Breast epithelium (tissue), 4 donors: ENCODE results near the gene ADIPOR1. TPM values are rescaled to one million over a fixed set of nuclear protein-coding genes. Genes with fewer than 3 reads are reported as not detected.
"Not testable (repeated sequence)": the region's sequence is repeated elsewhere in the genome, so short reads cannot be mapped to it uniquely, and the experiment has no call there.

Experiments used
- DNase-seq, 2 donors: peaks; one replicate each; pipeline ENCODE4 v3.0.0-alpha.2; 2019; ENCODE audit warnings: low spot score in 2 of 2
- H3K27ac ChIP-seq, 2 donors: fragments of 200-600 bp; sonication (generic) in 1 of 2; one replicate each; pipeline ENCODE4 v1.5.1; 2016 to 2019; ENCODE audit warnings: mild to moderate bottlenecking in 1 of 2
- H3K27me3 ChIP-seq, 2 donors: fragments of 200-600 bp; sonication (generic) in 1 of 2; one replicate each; pipeline versions ENCODE4 v1.5.1 to v1.6.0; 2017 to 2019; ENCODE audit warnings: control low read depth in 1 of 2, mild to moderate bottlenecking in 1 of 2
- H3K36me3 ChIP-seq: fragments of 200-600 bp; one replicate; pipeline ENCODE4 v1.5.1; 2019
- H3K4me1 ChIP-seq, 2 donors: fragments of 200-600 bp; sonication (generic); one replicate each; pipeline ENCODE4 v1.5.1; 2016 to 2019; ENCODE audit warnings: control low read depth in 1 of 2
- H3K4me3 ChIP-seq, 3 donors: fragments of 200-600 bp; sonication (generic); 1 replicate in 2 of 3; 2 replicates in 1 of 3; pipeline ENCODE4 v1.5.1; 2016 to 2019; ENCODE audit warnings: mild to moderate bottlenecking in 3 of 3, moderate library complexity in 2 of 3
- H3K9me3 ChIP-seq, 2 donors: fragments of 200-600 bp; sonication (generic) in 1 of 2; one replicate each; pipeline ENCODE4 v1.5.1; 2016 to 2019; ENCODE audit warnings: control low read depth in 1 of 2
- POLR2A ChIP-seq: fragments of 450-650 bp; IDR thresholded peaks from one replicate; pipeline ENCODE4 v1.6.1; 2016; ENCODE audit warnings: antibody characterized with exemption, mild to moderate bottlenecking, moderate library complexity
- POLR2AphosphoS5 ChIP-seq, 3 donors: sonication (generic); formaldehyde crosslinking; IDR thresholded peaks; one replicate each; pipeline ENCODE4 v1.6.1; 2017; ENCODE audit warnings: antibody characterized with exemption in 3 of 3
- intact Hi-C: fragments of 100-400 bp; cut with DNase I; formaldehyde crosslinking; loops from one replicate; pipeline ENCODE4 v1.15.1; 2023; ENCODE audit warnings: low total_unique reads
- total RNA-seq, 3 donors: library from RNA; depleted of rRNA; stranded (reverse); fragments of >200 nt; gene quantifications; one replicate each; pipeline ENCODE4 v1.1.0, GENCODE V29; 2016
- TF ChIP-seq, protein P1 (sequence below), 3 donors: fragments of 450-650 bp; IDR thresholded peaks; one replicate each; pipeline ENCODE4 v1.5.1; 2016 to 2017; ENCODE audit warnings: antibody characterized with exemption in 3 of 3, mild to moderate bottlenecking in 3 of 3, moderate library complexity in 3 of 3

Gene ADIPOR1
- total RNA-seq, 3 donors from 2014 or later = 87.2 to 143 (median 87.5) TPM

DNA sequence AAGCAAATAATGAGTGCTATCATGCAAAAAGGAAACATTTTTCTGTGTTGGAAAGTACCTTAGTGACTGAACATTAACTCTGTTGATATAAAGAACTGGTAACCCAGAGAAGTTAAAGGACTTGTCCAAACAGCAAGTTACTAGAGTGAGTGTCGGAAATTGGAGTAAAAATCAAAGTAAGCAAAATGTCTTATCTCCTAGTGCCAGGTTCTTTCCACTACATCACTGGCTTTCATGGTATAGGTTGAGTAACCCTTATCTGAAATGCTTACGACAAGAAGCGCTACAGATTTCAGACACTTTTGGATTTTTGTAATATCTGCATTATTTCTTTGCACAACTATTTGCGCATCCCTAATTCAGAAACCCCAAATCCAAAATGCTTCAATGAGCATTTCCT is 52.8 kb downstream of the ADIPOR1 start:
- no peak overlapping the region for H3K4me3 ChIP-seq
- no peaks in the 10 kb centered on the region for H3K9me3 ChIP-seq
- no peak overlapping the region for H3K27ac ChIP-seq
- intact Hi-C loops = no loop called here
- H3K36me3 ChIP-seq = no peaks in the 10 kb centered on the region
- TF ChIP-seq POLR2A (no peak), POLR2AphosphoS5 (IDR thresholded peaks at IDR 0.05) (no peak)
- TF ChIP-seq, protein P1, sequence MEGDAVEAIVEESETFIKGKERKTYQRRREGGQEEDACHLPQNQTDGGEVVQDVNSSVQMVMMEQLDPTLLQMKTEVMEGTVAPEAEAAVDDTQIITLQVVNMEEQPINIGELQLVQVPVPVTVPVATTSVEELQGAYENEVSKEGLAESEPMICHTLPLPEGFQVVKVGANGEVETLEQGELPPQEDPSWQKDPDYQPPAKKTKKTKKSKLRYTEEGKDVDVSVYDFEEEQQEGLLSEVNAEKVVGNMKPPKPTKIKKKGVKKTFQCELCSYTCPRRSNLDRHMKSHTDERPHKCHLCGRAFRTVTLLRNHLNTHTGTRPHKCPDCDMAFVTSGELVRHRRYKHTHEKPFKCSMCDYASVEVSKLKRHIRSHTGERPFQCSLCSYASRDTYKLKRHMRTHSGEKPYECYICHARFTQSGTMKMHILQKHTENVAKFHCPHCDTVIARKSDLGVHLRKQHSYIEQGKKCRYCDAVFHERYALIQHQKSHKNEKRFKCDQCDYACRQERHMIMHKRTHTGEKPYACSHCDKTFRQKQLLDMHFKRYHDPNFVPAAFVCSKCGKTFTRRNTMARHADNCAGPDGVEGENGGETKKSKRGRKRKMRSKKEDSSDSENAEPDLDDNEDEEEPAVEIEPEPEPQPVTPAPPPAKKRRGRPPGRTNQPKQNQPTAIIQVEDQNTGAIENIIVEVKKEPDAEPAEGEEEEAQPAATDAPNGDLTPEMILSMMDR (IDR thresholded peaks at IDR 0.05) = no peak
- no peak for DNase-seq
- H3K27me3 ChIP-seq = no peaks in the 10 kb centered on the region
- no peaks in the 10 kb centered on the region for H3K4me1 ChIP-seq

DNA sequence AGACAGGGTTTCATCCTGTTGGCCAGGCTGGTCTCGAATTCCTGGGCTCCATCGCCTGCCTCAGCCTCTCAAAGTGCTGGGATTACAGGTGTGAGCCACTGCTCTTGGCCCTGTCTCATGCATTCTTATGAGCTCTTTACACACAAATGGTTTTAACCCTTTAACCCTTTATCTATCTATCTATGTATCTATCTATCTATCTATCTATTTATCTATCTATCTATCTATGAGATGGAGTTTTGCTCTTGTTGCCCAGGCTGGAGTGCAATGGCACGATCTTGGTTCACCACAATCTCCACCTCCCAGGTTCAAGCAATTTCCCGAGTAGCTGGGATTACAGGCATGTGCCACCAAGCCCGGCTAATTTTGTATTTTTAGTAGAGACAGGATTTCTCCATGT is 54.3 kb downstream of the ADIPOR1 start:
- H3K9me3 ChIP-seq, DNase-seq, H3K4me3 ChIP-seq, H3K36me3 ChIP-seq, H3K27me3 ChIP-seq, H3K27ac ChIP-seq, H3K4me1 ChIP-seq, intact Hi-C loops: not testable (repeated sequence)

DNA sequence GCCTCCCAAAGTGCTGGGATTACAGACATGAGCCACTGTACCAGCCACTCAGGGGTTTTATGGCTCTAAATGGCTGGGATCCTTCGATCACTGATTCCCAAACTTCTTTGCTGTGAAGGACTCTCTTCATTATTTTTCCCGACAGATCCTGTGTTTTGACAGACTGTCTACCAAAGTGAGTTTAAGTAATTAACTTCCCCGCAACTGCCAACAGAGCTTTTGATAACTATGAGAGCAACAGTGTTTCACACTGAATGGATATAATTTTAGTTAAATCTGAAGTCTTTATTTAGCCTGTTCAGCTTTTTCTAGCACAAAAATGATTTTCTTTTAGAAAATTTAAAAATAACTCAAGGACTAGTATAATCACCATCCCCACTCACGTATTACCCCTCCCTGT is 56.6 kb downstream of the ADIPOR1 start:
- Histone ChIP-seq H3K36me3 (no peaks in the 10 kb centered on the region), H3K4me3 (no peak overlapping the region), H3K9me3 (no peaks in the 10 kb centered on the region), H3K27ac (no peak overlapping the region), H3K4me1 (no peaks in the 10 kb centered on the region), H3K27me3 (no peaks in the 10 kb centered on the region)
- intact Hi-C loops = no loop called here
- no peak for TF ChIP-seq POLR2A
- TF ChIP-seq, protein P1 (IDR thresholded peaks at IDR 0.05) = no peak
- no peak for TF ChIP-seq POLR2AphosphoS5 (IDR thresholded peaks at IDR 0.05)
- no peak for DNase-seq

DNA sequence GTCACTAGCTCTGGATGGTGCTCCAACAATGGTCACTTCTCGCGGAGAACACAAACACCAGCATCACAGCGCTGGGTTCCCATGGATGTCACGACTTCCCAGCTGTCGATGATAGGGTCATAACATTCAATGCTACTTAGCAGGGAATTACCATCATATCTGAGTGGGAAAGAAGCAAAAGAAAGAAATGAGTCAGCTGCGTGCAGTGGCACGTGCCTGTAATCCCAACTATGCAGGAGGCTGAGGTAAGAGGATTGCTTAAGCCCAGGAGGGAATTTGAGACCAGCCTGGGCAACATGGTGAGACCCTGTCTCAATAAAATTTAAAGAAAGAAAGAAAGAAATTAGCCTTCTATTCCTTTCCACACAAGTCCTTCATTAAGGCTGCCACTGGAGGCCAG is 65.6 kb downstream of the ADIPOR1 start:
- Histone ChIP-seq H3K9me3 (no peaks in the 10 kb centered on the region), H3K36me3 (no peaks in the 10 kb centered on the region), H3K4me3 (no peak overlapping the region), H3K4me1 (no peaks in the 10 kb centered on the region), H3K27me3 (no peaks in the 10 kb centered on the region), H3K27ac (no peak overlapping the region)
- intact Hi-C loops = no loop called here
- TF ChIP-seq POLR2A (no peak), POLR2AphosphoS5 (IDR thresholded peaks at IDR 0.05) (no peak)
- TF ChIP-seq, protein P1 (IDR thresholded peaks at IDR 0.05) = no peak
- no peak for DNase-seq

Other genes with a start within 250 kb of the ADIPOR1 start
- gene SYT2, start 247.9 kb downstream of the ADIPOR1 start, total RNA-seq = under 1 TPM; under 0.01 to 0.15 (median under 0.01) TPM
- 100 to 1,000 TPM in 1 of 3 donors, 10 to 100 TPM in 2; 37.6 to 122 (median 87.5) TPM for gene KDM5B, start 149.9 kb downstream of the ADIPOR1 start, total RNA-seq
- 1 to 10 TPM in 1 of 3 donors, not detected in 2; 1.8 TPM for gene PCAT6, start 147.4 kb downstream of the ADIPOR1 start, total RNA-seq
- gene RABIF, start 69.2 kb downstream of the ADIPOR1 start, total RNA-seq = 1 to 10 TPM; 4.8 to 6.9 (median 5.6) TPM
- 10 to 100 TPM; 21.3 to 26.4 (median 25.5) TPM for gene KLHL12, start 31.1 kb downstream of the ADIPOR1 start, total RNA-seq
- 10 to 100 TPM; 42.0 to 77.4 (median 53.8) TPM for gene CYB5R1, start 8.9 kb upstream of the ADIPOR1 start, total RNA-seq
- gene TMEM183A, start 49.1 kb upstream of the ADIPOR1 start, total RNA-seq = 100 to 1,000 TPM in 1 of 3 donors, 10 to 100 TPM in 2; 85.9 to 113 (median 94.1) TPM
- gene PPFIA4, start 68.2 kb upstream of the ADIPOR1 start, total RNA-seq = 1 to 10 TPM in 2 of 3 donors, under 1 TPM in 1; 0.80 to 5.6 (median 2.9) TPM
- not detected for gene MYOG, start 127.7 kb upstream of the ADIPOR1 start, total RNA-seq
- 10 to 100 TPM in 1 of 3 donors, 1 to 10 TPM in 1, under 1 TPM in 1; 0.64 to 14.5 (median 5.2) TPM for gene ADORA1, start 169.4 kb upstream of the ADIPOR1 start, total RNA-seq
- gene MYBPH, start 217.5 kb upstream of the ADIPOR1 start, total RNA-seq = under 1 TPM in 1 of 3 donors, not detected in 2; 0.66 TPM
- gene CHI3L1, start 228.4 kb upstream of the ADIPOR1 start, total RNA-seq = 100 to 1,000 TPM in 2 of 3 donors, 10 to 100 TPM in 1; 14.2 to 638 (median 426) TPM